GM12874 (cell line): ENCODE data around the gene GPC6.

ENCODE experiments used
- CTCF ChIP-seq: IDR thresholded peaks from 2 replicates; pipeline ENCODE4 v1.5.1; 2011; ENCODE audit warnings: low read depth, mild to moderate bottlenecking, control low read depth, low read length, moderate library complexity; ENCODE audit not compliant: insufficient read depth

Gene GPC6

GRCh38 chr13:94216476-94216875 is 989.9 kb downstream of the GPC6 start:
- TF ChIP-seq CTCF, result no peak

GRCh38 chr13:94217370-94217769 is 990.8 kb downstream of the GPC6 start:
- no peak for TF ChIP-seq CTCF

GRCh38 chr13:94218537-94218936 is 991.9 kb downstream of the GPC6 start:
- no peak for TF ChIP-seq CTCF

GRCh38 chr13:94218951-94219350 is 992.3 kb downstream of the GPC6 start:
- TF ChIP-seq CTCF, result no peak

GRCh38 chr13:94224670-94225069 is 998.1 kb downstream of the GPC6 start:
- TF ChIP-seq CTCF, result no peak

GRCh38 chr13:94227255-94227879 is 1000.8 kb downstream of the GPC6 start:
- TF ChIP-seq CTCF, result no peak

GRCh38 chr13:94228763-94229162 is 1002.2 kb downstream of the GPC6 start:
- TF ChIP-seq CTCF, result no peak
